Common myeloid progenitor, CD34-positive (primary cell): ENCODE data around the gene ZSCAN18.

ENCODE experiments used
- CTCF ChIA-PET: fragments of 350-600 bp; sonication (Branson Sonifier 250); formaldehyde crosslinking; loops from one replicate; lab custom pipeline; 2021; ENCODE audit warnings: antibody characterized with exemption; lab: Charles Lee
- POLR2A ChIA-PET: fragments of 350-600 bp; sonication (Branson Sonifier 250); formaldehyde crosslinking; loops from one replicate; lab custom pipeline; 2021; ENCODE audit warnings: antibody characterized with exemption; lab: Charles Lee
- DNase-seq, 3 donors: peaks; one replicate each; pipeline versions ENCODE4 v3.0.0 to v3.0.0-alpha.2; 2013
- H3K27ac ChIP-seq, 2 experiments: 1 replicate in 1 of 2; 2 replicates in 1 of 2; pipeline ENCODE4 v1.7.0; 2013; ENCODE audit warnings: inconsistent platforms in 2 of 2, low read length in 2 of 2, mild to moderate bottlenecking in 2 of 2, low read depth in 1 of 2, moderate library complexity in 1 of 2; ENCODE audit not compliant: severe bottlenecking in 2 of 2, insufficient read depth in 1 of 2, poor library complexity in 1 of 2
- H3K27me3 ChIP-seq, 5 experiments: replicated peaks in 2 of 5; 1 replicate in 3 of 5; 2 replicates in 2 of 5; pipeline versions ENCODE4 v1.6.1 to v1.7.0; 2013; ENCODE audit warnings: low read length in 4 of 5, mild to moderate bottlenecking in 2 of 5, moderate library complexity in 2 of 5, inconsistent platforms in 1 of 5; ENCODE audit not compliant: insufficient read depth in 5 of 5, control insufficient read depth in 4 of 5
- H3K36me3 ChIP-seq, 4 experiments: 1 replicate in 2 of 4; 2 replicates in 2 of 4; pipeline versions ENCODE4 v1.6.1 to v1.7.0; 2013; ENCODE audit warnings: low read length in 3 of 4, control low read depth in 1 of 4, mild to moderate bottlenecking in 1 of 4; ENCODE audit not compliant: control insufficient read depth in 4 of 4, insufficient read depth in 4 of 4
- H3K4me1 ChIP-seq, 4 experiments: 1 replicate in 3 of 4; 2 replicates in 1 of 4; pipeline versions ENCODE4 v1.6.1 to v1.7.1; 2013; ENCODE audit warnings: low read length in 3 of 4, mild to moderate bottlenecking in 3 of 4, control low read depth in 1 of 4, inconsistent platforms in 1 of 4, moderate library complexity in 1 of 4; ENCODE audit not compliant: control insufficient read depth in 4 of 4, insufficient read depth in 4 of 4; ENCODE audit errors: control extremely low read depth in 1 of 4
- H3K4me3 ChIP-seq, 7 experiments: 1 replicate in 4 of 7; 2 replicates in 3 of 7; pipeline versions ENCODE4 v1.5.1 to v1.7.0; 2013; ENCODE audit warnings: mild to moderate bottlenecking in 7 of 7, low read length in 6 of 7, moderate library complexity in 6 of 7, inconsistent platforms in 2 of 7, low read depth in 2 of 7, control low read depth in 1 of 7; ENCODE audit not compliant: insufficient read depth in 4 of 7, control insufficient read depth in 1 of 7; ENCODE audit errors: extremely low read depth in 1 of 7
- H3K9me3 ChIP-seq, 5 experiments: 1 replicate in 4 of 5; 2 replicates in 1 of 5; pipeline versions ENCODE4 v1.6.1 to v1.7.1; 2013; ENCODE audit warnings: low read length in 4 of 5, mild to moderate bottlenecking in 2 of 5, inconsistent platforms in 1 of 5, low read depth in 1 of 5, moderate library complexity in 1 of 5; ENCODE audit not compliant: control insufficient read depth in 4 of 5, insufficient read depth in 2 of 5; ENCODE audit errors: control extremely low read depth in 1 of 5
- WGBS: methylation state at CpG from one replicate; pipeline ENCODE4 v1.1.5; 2013; ENCODE audit not compliant: insufficient coverage; 5-methylcytosine and 5-hydroxymethylcytosine counted together

Gene ZSCAN18

DNA sequence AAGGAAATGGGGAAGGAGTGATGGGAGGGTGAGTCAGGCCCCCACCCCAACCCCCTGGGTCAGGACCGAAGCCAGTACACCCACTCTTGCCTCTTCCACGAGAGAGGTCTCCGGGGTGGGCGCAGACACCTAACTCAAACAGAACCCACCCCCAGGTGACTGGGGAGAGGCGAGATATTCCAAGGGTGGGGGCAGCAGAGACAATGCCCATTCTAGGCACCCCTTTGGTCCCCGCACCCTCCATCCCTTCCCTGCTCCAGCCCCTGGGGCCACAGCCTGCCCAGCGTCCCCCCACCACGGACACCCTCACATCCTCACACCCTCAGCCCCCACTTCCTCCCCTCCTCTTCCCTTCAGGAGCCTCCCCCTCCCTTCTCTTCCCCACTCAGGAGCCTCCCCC lies 682 bp downstream of the ZSCAN18 start:
- no peaks in the 10 kb centered on the region for H3K27me3 ChIP-seq
- peaks cover 0 to 38% (median 5%) of the 10 kb centered on the region in 4 experiments for H3K36me3 ChIP-seq
- H3K4me3 ChIP-seq, result peak overlapping the region in 6 of 7 experiments; percentile 13 to 92 (median 70)
- peak overlapping the region; percentile 100 for H3K27ac ChIP-seq
- ChIA-PET POLR2A (interaction anchor here (1.3 kb wide), 1 partner anchor 38 kb away, joined by 7 read pairs; the partner anchor contains the start of gene ZNF135), CTCF (no interaction called here)
- peaks cover 2 to 19% (median 8%) of the 10 kb centered on the region in 4 experiments for H3K4me1 ChIP-seq
- no peak for DNase-seq
- 17% methylated on average over 1 of the region's 8 CpGs for WGBS
- H3K9me3 ChIP-seq, result peaks cover under 1 to 57% (median 50%) of the 10 kb centered on the region in 5 experiments

DNA sequence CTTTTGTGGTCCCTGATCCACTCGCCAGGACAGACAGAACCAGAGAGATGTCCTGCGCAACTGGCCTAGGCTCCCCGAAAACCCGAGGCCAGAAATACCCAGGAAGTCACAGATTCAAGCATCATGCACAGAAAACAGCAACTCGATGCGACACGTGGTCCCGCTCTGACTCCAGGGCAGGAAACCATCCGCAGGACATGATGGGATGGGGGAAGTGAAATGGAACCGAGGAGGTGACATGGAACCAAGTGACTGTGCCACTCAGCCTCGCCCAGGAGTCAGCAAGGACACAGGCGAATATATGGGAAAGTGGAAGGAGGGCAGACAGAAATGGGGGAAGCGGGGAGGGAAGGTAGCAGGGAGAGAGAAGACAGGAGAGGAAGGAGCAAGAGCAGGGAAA lies 1.1 kb downstream of the ZSCAN18 start:
- no peaks in the 10 kb centered on the region for H3K27me3 ChIP-seq
- peak overlapping the region in 5 of 7 experiments; percentile 8 to 92 (median 62) for H3K4me3 ChIP-seq
- H3K9me3 ChIP-seq, result peaks cover 0 to 58% (median 50%) of the 10 kb centered on the region in 5 experiments
- peaks cover 2 to 19% (median 8%) of the 10 kb centered on the region in 4 experiments for H3K4me1 ChIP-seq
- POLR2A ChIA-PET, result no interaction called here
- CTCF ChIA-PET, result no interaction called here
- H3K36me3 ChIP-seq, result peaks cover 0 to 42% (median 6%) of the 10 kb centered on the region in 4 experiments
- no peak for DNase-seq
- 90% methylated on average over 13 of the region's 13 CpGs for WGBS
- H3K27ac ChIP-seq, result peak overlapping the region; percentile 100

DNA sequence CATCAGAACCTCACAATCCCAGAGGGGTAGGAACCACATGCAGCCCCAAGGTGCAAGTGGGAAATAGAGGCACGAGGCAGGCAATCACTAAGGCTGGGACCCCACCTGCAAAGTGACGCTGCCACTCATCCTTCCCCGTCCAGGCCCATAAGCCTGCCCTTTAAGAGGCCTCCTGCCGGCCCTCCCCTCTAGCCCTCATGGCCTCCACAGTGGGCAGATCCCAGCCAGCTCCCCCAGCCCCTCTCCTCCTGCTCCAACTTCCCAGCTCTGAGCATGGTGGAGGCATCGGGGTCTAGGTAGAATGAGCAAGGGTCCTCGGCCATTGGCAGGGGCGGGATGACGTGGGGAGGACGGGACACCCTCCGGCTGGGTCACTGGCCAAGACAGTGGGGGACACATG lies 2.7 kb downstream of the ZSCAN18 start:
- H3K36me3 ChIP-seq, result peaks cover 0 to 48% (median 8%) of the 10 kb centered on the region in 4 experiments
- no peak overlapping the region for H3K4me3 ChIP-seq
- H3K27ac ChIP-seq, result no peak overlapping the region
- ChIA-PET CTCF (interaction anchor here (0.6 kb wide), 1 partner anchor 59 kb away, joined by 3 read pairs; no protein-coding TSS in a partner anchor), POLR2A (no interaction called here)
- peaks cover 2 to 19% (median 8%) of the 10 kb centered on the region in 4 experiments for H3K4me1 ChIP-seq
- WGBS, result 95% methylated on average over 7 of the region's 10 CpGs
- DNase-seq, result no peak
- peaks cover 0 to 57% (median 48%) of the 10 kb centered on the region in 5 experiments for H3K9me3 ChIP-seq
- no peaks in the 10 kb centered on the region for H3K27me3 ChIP-seq

DNA sequence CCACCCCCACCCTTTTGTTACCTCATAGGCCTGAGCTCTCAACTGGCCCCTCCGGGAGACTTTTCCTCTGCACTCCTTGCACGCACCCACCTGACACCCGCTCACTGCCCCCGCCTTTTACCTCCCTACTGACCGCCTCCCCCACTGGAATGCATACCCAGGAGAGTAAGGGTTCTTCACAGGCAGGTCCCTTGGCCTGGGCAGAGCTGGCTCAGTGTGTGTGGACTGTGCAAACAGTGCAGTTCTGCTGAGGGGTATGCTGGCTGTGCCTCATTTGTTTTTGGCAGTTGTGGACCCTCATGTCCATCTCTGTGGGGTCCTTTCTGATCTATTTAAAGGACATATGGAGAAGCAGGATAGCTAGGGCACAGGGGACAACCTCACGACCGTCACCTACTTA lies 5.0 kb downstream of the ZSCAN18 start:
- Histone ChIP-seq H3K4me3 (no peak overlapping the region), H3K4me1 (peaks cover 0 to 7% (median 3%) of the 10 kb centered on the region in 4 experiments), H3K9me3 (peaks cover 0 to 69% (median 60%) of the 10 kb centered on the region in 5 experiments), H3K27ac (no peak overlapping the region), H3K27me3 (no peaks in the 10 kb centered on the region), H3K36me3 (peaks cover 0 to 65% (median 17%) of the 10 kb centered on the region in 4 experiments)
- ChIA-PET CTCF (interaction anchor here (1.2 kb wide), 1 partner anchor 25 kb away, joined by 3 read pairs; no protein-coding TSS in a partner anchor), POLR2A (no interaction called here)
- WGBS, result 100% methylated on average over 1 of the region's 7 CpGs
- no peak for DNase-seq

DNA sequence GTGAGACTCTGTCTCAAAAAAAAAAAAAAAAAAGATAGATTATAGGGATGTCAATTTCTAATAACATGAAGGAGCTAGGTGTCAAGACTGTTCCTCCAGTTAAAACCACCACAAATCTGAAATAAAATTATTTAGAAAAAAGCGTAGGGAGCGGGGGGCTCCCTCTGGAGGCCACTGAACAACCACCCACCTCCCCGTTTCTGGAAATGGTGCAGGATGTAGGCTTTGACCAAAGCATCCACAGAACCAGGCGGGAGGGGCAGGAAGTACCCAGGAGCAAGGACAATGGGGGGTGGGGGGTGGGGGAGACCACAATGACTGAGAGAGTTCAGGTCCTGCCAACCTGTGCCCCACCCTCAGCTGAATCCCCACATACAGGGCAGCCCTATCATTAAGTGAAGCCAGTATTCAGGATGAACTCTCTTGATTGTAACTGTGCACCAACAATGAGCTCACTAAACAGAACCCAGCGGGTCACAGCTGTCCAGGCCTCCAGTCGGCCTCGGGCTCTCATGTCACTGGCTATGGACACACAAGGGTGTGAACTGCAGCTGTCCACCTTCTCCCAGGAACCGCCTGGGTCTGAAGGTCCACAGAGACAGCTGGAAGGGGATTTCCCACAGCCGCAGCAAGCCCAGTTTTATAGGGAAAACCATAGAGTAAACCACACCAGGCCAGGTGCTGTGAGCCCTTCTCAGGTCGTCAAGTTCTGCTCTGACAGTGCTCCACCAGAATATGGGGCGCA lies 6.6 kb downstream of the ZSCAN18 start:
- POLR2A ChIA-PET, result interaction anchor here (0.6 kb wide), 1 partner anchor 108 kb away, joined by 5 read pairs; no protein-coding TSS in a partner anchor
- no peak overlapping the region for H3K27ac ChIP-seq
- H3K36me3 ChIP-seq, result peaks cover 7 to 77% (median 30%) of the 10 kb centered on the region in 4 experiments
- DNase-seq, result no peak
- CTCF ChIA-PET, result interaction anchor here (0.8 kb wide), 1 partner anchor 17 kb away, joined by 3 read pairs; no protein-coding TSS in a partner anchor
- H3K27me3 ChIP-seq, result no peaks in the 10 kb centered on the region
- no peaks in the 10 kb centered on the region for H3K4me1 ChIP-seq
- H3K9me3 ChIP-seq, result peaks cover 0 to 83% (median 66%) of the 10 kb centered on the region in 5 experiments
- WGBS, result 97% methylated on average over 7 of the region's 11 CpGs
- no peak overlapping the region for H3K4me3 ChIP-seq

DNA sequence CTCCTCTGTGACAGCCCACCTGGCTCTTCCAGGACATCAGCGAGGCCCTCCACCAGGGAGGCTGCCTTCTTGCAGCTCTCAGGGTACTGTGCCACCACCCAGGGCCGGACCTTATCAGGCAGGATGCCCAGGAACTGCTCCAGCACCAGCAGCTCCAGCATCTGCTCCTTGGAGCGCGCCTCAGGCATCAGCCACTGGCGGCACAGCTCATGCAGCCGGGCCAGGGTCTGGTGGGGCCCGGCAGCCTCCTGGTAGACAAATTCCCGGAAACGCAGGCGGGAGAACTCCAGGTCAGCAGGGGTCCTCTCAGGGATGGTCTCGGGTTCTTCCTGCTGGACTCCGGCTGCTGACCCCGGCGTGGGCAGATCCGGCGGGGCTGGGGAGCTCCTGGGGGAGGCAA lies 8.2 kb downstream of the ZSCAN18 start:
- Histone ChIP-seq H3K27me3 (no peaks in the 10 kb centered on the region), H3K27ac (no peak overlapping the region), H3K36me3 (peaks cover 9 to 77% (median 40%) of the 10 kb centered on the region in 4 experiments), H3K9me3 (peaks cover 0 to 84% (median 66%) of the 10 kb centered on the region in 5 experiments), H3K4me3 (no peak overlapping the region), H3K4me1 (no peaks in the 10 kb centered on the region)
- ChIA-PET CTCF (no interaction called here), POLR2A (interaction anchor here (0.6 kb wide), 1 partner anchor 801 kb away, joined by 3 read pairs; no protein-coding TSS in a partner anchor)
- DNase-seq, result no peak
- 98% methylated on average over 14 of the region's 16 CpGs for WGBS
